Measurements from ENCODE around the gene RTEL1.

Gene RTEL1

DNA sequence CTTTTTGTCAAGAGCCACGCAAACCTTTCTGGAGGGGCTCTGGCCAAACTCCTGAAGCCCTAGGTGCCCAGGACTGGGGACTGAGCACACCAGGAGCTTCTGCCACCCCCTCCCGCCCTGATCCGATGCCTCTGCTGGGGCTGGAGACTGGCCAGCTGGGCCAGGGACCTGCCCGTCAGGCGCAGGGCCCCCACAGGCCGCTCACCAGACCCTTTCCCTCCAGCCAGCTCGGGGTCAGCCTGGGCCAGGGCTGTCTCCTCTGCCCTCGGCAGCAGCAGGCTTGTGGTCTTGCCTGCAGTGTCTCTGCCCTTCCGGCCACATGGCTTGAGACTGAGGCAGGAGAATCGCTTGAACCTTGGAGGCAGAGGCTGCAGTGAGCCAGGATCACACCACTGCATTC lies 14.6 kb downstream of the RTEL1 start:
- no peak for DNase-seq

- no peak for DNase-seq
These were observed 15.8 kb downstream of the RTEL1 start for GRCh38 chr20:63673951-63674350.

DNA sequence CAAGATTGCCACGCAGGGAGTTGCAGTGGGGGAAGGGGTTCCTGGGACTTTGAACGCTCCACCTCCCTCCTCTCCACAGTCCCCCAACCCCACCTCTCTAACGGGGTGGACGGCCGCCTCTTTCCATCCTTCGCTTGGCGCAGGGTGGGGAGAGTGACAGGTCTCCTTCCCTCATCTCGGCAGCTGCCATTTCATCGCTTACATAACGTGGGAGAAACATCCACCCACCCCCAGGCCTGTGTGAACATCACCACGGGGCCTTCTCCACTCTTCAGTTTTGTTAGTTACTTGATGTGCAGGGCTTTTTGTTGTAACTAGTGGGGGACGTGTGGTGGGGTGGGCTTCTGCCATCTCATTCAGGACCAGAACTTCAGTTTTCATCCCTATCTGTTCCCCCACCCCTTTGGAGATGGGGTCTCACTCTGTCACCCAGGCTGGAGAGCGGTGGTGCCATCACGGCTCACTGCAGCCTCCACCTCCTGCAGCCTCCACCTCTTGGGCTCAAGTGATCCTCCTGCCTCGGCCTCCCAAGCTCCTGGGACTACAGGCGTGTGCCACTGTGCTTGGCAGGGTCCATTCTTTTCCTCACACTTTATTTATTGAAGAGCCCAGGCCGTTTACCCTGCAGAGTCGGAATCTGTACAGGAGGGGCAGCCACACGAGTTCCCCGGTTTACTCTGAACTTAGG lies 17.7 kb downstream of the RTEL1 start:
- no peak for DNase-seq

GRCh38 chr20:63678071-63678470 lies 20.0 kb downstream of the RTEL1 start:
- no peak for DNase-seq

GRCh38 chr20:63678667-63679465 lies 20.8 kb downstream of the RTEL1 start:
- no peak for DNase-seq

- DNase-seq, result no peak
These were observed 21.7 kb downstream of the RTEL1 start for GRCh38 chr20:63679799-63680305.

- DNase-seq, result no peak
These were observed 22.3 kb downstream of the RTEL1 start for GRCh38 chr20:63680427-63680826.

- no peak for DNase-seq
These were observed 22.9 kb downstream of the RTEL1 start for GRCh38 chr20:63680857-63681608.

GRCh38 chr20:63681609-63682142 lies 23.6 kb downstream of the RTEL1 start:
- DNase-seq, result no peak

- DNase-seq, result no peak
These were observed 24.4 kb downstream of the RTEL1 start for GRCh38 chr20:63682384-63683139.

DNA sequence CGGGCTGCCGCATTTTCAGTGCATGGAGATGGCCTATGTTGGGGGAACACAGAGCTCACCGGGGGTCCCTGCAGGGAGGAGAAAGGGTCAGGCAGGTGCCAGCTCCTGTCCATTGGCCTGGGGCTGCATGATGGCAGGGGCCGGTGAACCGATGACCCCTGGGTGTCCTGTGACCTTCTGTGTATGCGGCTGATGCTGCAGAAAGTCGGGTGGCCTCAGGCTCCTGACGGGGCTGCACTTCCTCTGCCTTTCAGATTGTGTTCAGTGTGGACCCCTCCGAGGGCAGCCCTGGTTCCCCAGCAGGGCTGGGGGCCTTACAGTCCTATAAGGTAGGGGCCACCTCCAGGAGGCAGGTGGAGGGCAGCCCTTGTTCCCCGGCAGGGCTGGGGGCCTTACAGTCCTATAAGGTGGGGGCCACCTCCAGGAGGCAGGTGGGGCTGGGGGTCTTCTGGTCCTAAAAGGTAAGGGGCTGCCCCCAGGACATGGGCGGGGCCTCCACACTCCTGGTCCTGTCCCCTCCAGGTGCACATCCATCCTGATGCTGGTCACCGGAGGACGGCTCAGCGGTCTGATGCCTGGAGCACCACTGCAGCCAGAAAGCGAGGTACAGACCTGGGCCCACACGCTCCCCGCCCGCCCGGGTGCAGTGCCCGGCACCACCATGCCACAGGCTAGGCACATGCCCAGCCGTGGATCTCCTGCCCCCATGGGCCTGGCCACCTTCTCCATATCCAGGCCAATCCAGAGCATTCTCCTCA lies 27.3 kb downstream of the RTEL1 start:
- DNase-seq, result no peak

DNA sequence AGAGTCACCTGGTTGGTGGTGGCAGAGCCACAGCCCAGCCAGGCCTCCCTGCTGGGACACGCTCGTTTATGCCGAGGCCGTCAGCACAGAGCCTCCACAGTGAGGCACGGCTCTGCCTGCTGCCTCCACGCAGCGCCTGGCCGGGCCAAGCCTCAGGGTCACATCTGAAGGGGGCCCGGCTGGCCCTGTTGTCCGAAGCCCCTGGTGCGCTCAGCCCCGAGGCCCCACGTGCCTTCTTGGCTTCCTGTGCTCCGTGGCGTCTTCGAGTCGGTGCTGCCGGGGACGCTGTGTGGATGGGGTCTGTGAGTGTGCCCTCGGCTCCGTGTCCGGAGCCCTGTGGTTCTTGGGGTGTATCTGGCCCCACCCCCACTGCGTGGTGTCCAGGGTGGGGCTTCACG lies 28.0 kb downstream of the RTEL1 start:
- DNase-seq, result no peak

GRCh38 chr20:63686492-63687321 lies 28.6 kb downstream of the RTEL1 start:
- peak; percentile 82 for DNase-seq

GRCh38 chr20:63687419-63688178 lies 29.5 kb downstream of the RTEL1 start:
- no peak for DNase-seq

GRCh38 chr20:63688228-63689045 lies 30.3 kb downstream of the RTEL1 start:
- no peak for DNase-seq

GRCh38 chr20:63689046-63690002 lies 31.2 kb downstream of the RTEL1 start:
- no peak for DNase-seq

- no peak for DNase-seq
These were observed 32.1 kb downstream of the RTEL1 start for GRCh38 chr20:63690003-63690897.
